ENCODE measurements around the gene OR51B5. TPM values are rescaled to one million over a fixed set of nuclear protein-coding genes. Genes with fewer than 3 reads are reported as not detected.

Gene OR51B5
- total RNA-seq, 2 donors from 2014 or later = 0.49 to 4.2 TPM

DNA sequence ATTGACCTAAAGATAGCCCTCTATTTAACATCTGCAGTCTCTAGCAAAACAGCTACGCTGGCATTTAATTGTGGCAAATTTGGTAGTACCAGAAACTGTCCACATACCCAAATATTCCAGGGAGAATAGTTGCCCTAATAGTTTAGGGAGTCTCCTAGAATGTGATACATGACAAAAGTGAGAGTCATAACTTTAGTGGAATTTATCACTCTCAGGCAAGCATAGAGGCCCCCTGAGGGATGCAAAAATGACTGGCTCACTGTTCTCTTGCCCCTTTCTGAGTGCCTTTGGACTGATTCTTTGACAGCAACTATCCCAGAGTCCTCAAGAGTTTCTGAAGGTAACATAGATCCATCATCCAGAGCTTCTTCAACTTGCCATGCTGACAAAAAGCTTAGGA, 39.3 kb downstream of the OR51B5 start:
- no peak for ATAC-seq (ENCODE audit: insufficient number of reproducible peaks, low FRiP score, low read depth)
- no peaks in the 10 kb centered on the region for H3K36me3 ChIP-seq

DNA sequence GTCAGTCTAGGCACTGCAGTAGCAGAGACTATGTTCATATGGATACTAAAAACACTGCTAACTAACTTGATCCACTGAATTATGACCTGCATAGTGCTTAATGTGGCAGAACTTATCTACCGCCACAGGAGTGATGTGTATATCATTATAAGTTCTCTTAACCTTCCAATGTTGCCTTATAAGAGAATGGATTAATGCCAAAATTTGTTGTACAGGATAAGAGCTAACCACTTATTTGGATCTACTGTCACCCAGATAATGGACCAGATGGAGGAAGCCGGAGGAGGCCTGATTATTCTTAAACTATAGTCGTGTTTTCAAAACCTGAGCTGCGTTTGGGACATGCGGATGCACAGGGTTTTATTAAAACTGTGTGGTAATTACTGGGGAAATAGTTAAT, 39.7 kb downstream of the OR51B5 start:
- H3K9me3 ChIP-seq = no peaks in the 10 kb centered on the region
- TF ChIP-seq, protein P1, sequence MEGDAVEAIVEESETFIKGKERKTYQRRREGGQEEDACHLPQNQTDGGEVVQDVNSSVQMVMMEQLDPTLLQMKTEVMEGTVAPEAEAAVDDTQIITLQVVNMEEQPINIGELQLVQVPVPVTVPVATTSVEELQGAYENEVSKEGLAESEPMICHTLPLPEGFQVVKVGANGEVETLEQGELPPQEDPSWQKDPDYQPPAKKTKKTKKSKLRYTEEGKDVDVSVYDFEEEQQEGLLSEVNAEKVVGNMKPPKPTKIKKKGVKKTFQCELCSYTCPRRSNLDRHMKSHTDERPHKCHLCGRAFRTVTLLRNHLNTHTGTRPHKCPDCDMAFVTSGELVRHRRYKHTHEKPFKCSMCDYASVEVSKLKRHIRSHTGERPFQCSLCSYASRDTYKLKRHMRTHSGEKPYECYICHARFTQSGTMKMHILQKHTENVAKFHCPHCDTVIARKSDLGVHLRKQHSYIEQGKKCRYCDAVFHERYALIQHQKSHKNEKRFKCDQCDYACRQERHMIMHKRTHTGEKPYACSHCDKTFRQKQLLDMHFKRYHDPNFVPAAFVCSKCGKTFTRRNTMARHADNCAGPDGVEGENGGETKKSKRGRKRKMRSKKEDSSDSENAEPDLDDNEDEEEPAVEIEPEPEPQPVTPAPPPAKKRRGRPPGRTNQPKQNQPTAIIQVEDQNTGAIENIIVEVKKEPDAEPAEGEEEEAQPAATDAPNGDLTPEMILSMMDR (IDR thresholded peaks at IDR 0.05) = no peak
- H3K4me3 ChIP-seq = no peak overlapping the region
- H3K27ac ChIP-seq = no peak overlapping the region
- no peaks in the 10 kb centered on the region for H3K4me1 ChIP-seq (ENCODE audit: control insufficient read depth in 1 of 2, low read depth in 2 of 2)
- no peaks in the 10 kb centered on the region for H3K27me3 ChIP-seq (replicated peaks; ENCODE audit: insufficient read depth)
- no peaks in the 10 kb centered on the region for H3K36me3 ChIP-seq
- DNase-seq (ENCODE audit: low spot score) = no peak
- ATAC-seq (ENCODE audit: insufficient number of reproducible peaks, low FRiP score, low read depth) = no peak

More for the DNA sequence above, 39.3 kb downstream of the OR51B5 start:
- Histone ChIP-seq H3K27ac (no peak overlapping the region), H3K9me3 (no peaks in the 10 kb centered on the region), H3K27me3 (replicated peaks; ENCODE audit: insufficient read depth) (no peaks in the 10 kb centered on the region), H3K4me3 (no peak overlapping the region), H3K4me1 (ENCODE audit: control insufficient read depth in 1 of 2, low read depth in 2 of 2) (no peaks in the 10 kb centered on the region)
- TF ChIP-seq, protein P1 (IDR thresholded peaks at IDR 0.05) = no peak
- no peak for DNase-seq (ENCODE audit: low spot score)

- H3K4me3 ChIP-seq = no peak within 1 kb of the TSS
- ATAC-seq (ENCODE audit: insufficient number of reproducible peaks, low FRiP score, low read depth) = no peak
Measured at GRCh38 chr11:5301846-5302245, 41.5 kb downstream of the OR51B5 start, which contains the start of gene OR51B4. OR51B4 (minus strand) TSS chr11:5301946; CDS start chr11:5301946, 0 bp downstream.

DNA sequence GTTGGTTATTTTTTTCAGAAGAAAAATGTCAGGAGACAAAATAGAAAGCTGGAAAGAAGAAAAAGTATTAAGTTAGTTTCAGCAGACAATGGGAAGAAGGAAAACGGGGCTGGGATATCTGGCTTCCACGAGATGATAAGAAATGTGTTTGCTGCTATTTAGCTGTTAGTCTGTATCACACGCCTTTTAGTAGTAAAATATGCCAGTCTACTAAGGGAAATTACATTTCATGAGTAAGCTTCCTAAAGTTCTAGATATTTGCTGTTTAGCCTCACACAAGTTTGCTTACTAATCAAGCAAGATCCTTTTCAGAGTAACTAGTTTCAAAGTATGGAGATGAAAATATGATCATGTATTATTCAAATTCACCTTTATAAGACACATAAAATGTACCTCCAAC, 43.1 kb downstream of the OR51B5 start:
- H3K36me3 ChIP-seq = no peaks in the 10 kb centered on the region
- no peak overlapping the region for H3K4me3 ChIP-seq
- H3K27me3 ChIP-seq (replicated peaks; ENCODE audit: insufficient read depth) = no peaks in the 10 kb centered on the region
- H3K9me3 ChIP-seq = no peaks in the 10 kb centered on the region
- TF ChIP-seq, protein P1 (IDR thresholded peaks at IDR 0.05) = no peak
- ATAC-seq (ENCODE audit: insufficient number of reproducible peaks, low FRiP score, low read depth) (no peak), DNase-seq (ENCODE audit: low spot score) (no peak)
- H3K4me1 ChIP-seq (ENCODE audit: control insufficient read depth in 1 of 2, low read depth in 2 of 2) = no peaks in the 10 kb centered on the region
- H3K27ac ChIP-seq = no peak overlapping the region

More at GRCh38 chr11:5301846-5302245, 41.5 kb downstream of the OR51B5 start, which contains the start of gene OR51B4:
- H3K9me3 ChIP-seq = no peaks in the 10 kb centered on the region
- DNase-seq (ENCODE audit: low spot score) = no peak
- H3K36me3 ChIP-seq = no peaks in the 10 kb centered on the region
- no peak within 1 kb of the TSS for H3K27ac ChIP-seq
- no peaks in the 10 kb centered on the region for H3K4me1 ChIP-seq (ENCODE audit: control insufficient read depth in 1 of 2, low read depth in 2 of 2)
- TF ChIP-seq, protein P1 (IDR thresholded peaks at IDR 0.05) = no peak
- H3K27me3 ChIP-seq (replicated peaks; ENCODE audit: insufficient read depth) = no peaks in the 10 kb centered on the region

DNA sequence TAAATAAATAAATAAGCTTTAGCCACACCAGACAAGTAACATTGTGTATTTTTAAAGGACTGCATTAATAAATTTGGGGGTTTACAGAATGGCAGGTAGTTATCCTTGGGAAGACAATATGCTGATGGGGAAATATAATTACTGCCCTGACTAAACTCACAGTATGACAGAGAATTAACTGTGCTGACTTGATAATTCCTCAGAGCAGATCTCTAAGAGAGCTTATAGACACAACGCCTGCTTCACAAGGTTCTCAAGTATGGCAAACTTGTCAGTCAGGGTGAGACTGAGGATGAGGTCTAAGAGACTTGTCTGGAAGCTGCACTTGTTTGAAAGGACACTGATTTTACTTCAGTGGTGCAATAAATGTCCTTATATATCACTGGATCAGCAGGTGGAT, 44.9 kb downstream of the OR51B5 start:
- TF ChIP-seq, protein P1 (IDR thresholded peaks at IDR 0.05) = no peak
- H3K4me1 ChIP-seq (ENCODE audit: control insufficient read depth in 1 of 2, low read depth in 2 of 2) = no peaks in the 10 kb centered on the region
- no peaks in the 10 kb centered on the region for H3K36me3 ChIP-seq
- no peaks in the 10 kb centered on the region for H3K9me3 ChIP-seq
- H3K4me3 ChIP-seq = no peak overlapping the region
- no peaks in the 10 kb centered on the region for H3K27me3 ChIP-seq (replicated peaks; ENCODE audit: insufficient read depth)
- DNase-seq (ENCODE audit: low spot score) (no peak), ATAC-seq (ENCODE audit: insufficient number of reproducible peaks, low FRiP score, low read depth) (no peak)
- no peak overlapping the region for H3K27ac ChIP-seq

Measured in thoracic aorta (tissue), 2 donors.